Measurements from ENCODE around the gene C16orf46. TPM values are rescaled to one million over a fixed set of nuclear protein-coding genes. Genes with fewer than 3 reads are reported as not detected.

The C16orf46 gene
- 0.51 TPM in 1 of 2 replicates, not detected in the other for total RNA-seq
- 0.24 and 0.33 TPM in 2 replicates for polyA plus RNA-seq
- polyA plus RNA-seq (2012), result 0.14 and 0.15 TPM in 2 replicates
- polyA minus RNA-seq (ENCODE audit: low replicate concordance), result not detected in 2 replicates

GRCh38 chr16:81077076-81077940 lies at the start of gene C16orf46:
TSS of gene C16orf46 (minus strand) at chr16:81077238. CDS start at chr16:81063955, 13,283 bp downstream.
- DNase-seq (ENCODE audit: low read depth in 2 of 2), result peak; percentile 95 to 96
- H3K4me2 ChIP-seq (ENCODE audit: extremely low read depth, insufficient read depth, low read length), result peak within 1 kb of the TSS; percentile 100
- H3K36me3 ChIP-seq (ENCODE audit: control insufficient read depth, insufficient read depth, low read length), result no peaks in the 10 kb centered on the region
- H3K27ac ChIP-seq (ENCODE audit: insufficient read depth, low read length), result peak within 1 kb of the TSS; percentile 97
- H3K79me2 ChIP-seq (ENCODE audit: control insufficient read depth, insufficient read depth, low read length), result no peaks in the 10 kb centered on the region
- H4K20me1 ChIP-seq (ENCODE audit: control insufficient read depth, extremely low read depth, insufficient read depth, low read length), result no peaks in the 10 kb centered on the region
- peak within 1 kb of the TSS; percentile 97 for H2AFZ ChIP-seq (ENCODE audit: low read length)
- H3K9me3 ChIP-seq (ENCODE audit: control insufficient read depth, insufficient read depth, low read depth, low read length), result no peaks in the 10 kb centered on the region
- peak within 1 kb of the TSS; percentile 66 to 89 (median 82) for H3K4me3 ChIP-seq (replicated peaks in 1 of 4; ENCODE audit: control extremely low read depth in 1 of 4, insufficient read depth in 1 of 4, low read depth in 3 of 4, low read length in 4 of 4)
- H3K4me1 ChIP-seq (ENCODE audit: control insufficient read depth, extremely low read depth, insufficient read depth, low read length), result peaks cover 2% of the 10 kb centered on the region
- peak within 1 kb of the TSS; percentile 92 for H3K9ac ChIP-seq (ENCODE audit: insufficient read depth, low read length)
- TF ChIP-seq CTCF (conservative IDR thresholded peaks at IDR 0.05 in 1 of 2, IDR thresholded peaks at IDR 0.05 in 1 of 2; ENCODE audit: low read depth in 1 of 2, low read length in 2 of 2), result no peak
- TF ChIP-seq EZH2 (IDR thresholded peaks at IDR 0.05; ENCODE audit: low read length, missing control alignments), result no peak
- H3K27me3 ChIP-seq (ENCODE audit: control insufficient read depth, insufficient read depth, low read length), result no peaks in the 10 kb centered on the region

DNA sequence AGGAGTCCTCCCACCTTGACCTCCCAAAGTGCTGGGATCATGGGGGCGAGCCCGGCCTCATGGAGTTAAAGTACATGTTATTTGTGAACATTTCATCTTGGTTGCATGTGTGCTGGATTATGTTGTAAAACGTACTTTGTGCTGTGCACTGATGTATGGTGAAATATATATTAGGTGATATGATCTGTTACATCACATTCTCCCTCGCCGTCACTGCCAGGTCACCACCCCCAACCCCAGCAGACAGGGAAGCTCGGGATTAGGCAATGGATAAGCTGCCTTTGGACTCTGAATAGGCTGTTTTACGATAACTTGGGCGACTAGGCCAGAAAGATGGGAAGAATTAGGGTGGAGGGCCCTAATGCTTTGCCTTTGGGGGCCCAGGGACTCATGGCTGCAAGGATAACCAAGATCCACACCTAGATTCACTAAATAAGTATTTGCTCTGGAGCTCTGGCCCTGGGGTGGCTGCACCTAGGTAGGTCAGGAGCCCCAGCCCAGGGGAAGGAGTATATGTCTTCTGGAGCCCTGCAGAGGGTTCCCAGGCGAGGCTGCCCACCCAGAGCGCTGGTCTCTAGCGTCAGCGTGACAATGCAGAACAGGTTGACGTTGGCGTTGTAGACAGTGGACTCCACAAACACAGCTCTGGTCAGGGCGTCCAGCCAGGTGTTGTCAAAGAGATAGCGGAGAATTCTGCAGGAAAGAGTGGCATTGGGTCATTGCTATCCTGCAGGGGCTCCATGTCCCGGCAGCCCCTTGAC lies 46.2 kb upstream of the C16orf46 start:
- H3K4me1 ChIP-seq (ENCODE audit: control insufficient read depth, extremely low read depth, insufficient read depth, low read length), result no peaks in the 10 kb centered on the region
- H3K9ac ChIP-seq (ENCODE audit: insufficient read depth, low read length), result no peak overlapping the region
- TF ChIP-seq CTCF (conservative IDR thresholded peaks at IDR 0.05 in 1 of 2, IDR thresholded peaks at IDR 0.05 in 1 of 2; ENCODE audit: low read depth in 1 of 2, low read length in 2 of 2) (no peak), EZH2 (IDR thresholded peaks at IDR 0.05; ENCODE audit: low read length, missing control alignments) (no peak)
- DNase-seq (ENCODE audit: low read depth in 2 of 2), result no peak
- H3K9me3 ChIP-seq (ENCODE audit: control insufficient read depth, insufficient read depth, low read depth, low read length), result no peaks in the 10 kb centered on the region
- H3K79me2 ChIP-seq (ENCODE audit: control insufficient read depth, insufficient read depth, low read length), result no peaks in the 10 kb centered on the region
- H3K27ac ChIP-seq (ENCODE audit: insufficient read depth, low read length), result no peak overlapping the region
- no peak overlapping the region for H3K4me2 ChIP-seq (ENCODE audit: extremely low read depth, insufficient read depth, low read length)
- no peaks in the 10 kb centered on the region for H4K20me1 ChIP-seq (ENCODE audit: control insufficient read depth, extremely low read depth, insufficient read depth, low read length)
- no peak overlapping the region for H3K4me3 ChIP-seq (replicated peaks in 1 of 4; ENCODE audit: control extremely low read depth in 1 of 4, insufficient read depth in 1 of 4, low read depth in 3 of 4, low read length in 4 of 4)
- H2AFZ ChIP-seq (ENCODE audit: low read length), result no peak overlapping the region
- H3K36me3 ChIP-seq (ENCODE audit: control insufficient read depth, insufficient read depth, low read length), result no peaks in the 10 kb centered on the region
- H3K27me3 ChIP-seq (ENCODE audit: control insufficient read depth, insufficient read depth, low read length), result no peaks in the 10 kb centered on the region

- H3K4me3 ChIP-seq (replicated peaks in 1 of 4; ENCODE audit: control extremely low read depth in 1 of 4, insufficient read depth in 1 of 4, low read depth in 3 of 4, low read length in 4 of 4), result no peak overlapping the region
Observed at GRCh38 chr16:81121474-81121990, 44.5 kb upstream of the C16orf46 start.

More at GRCh38 chr16:81121474-81121990, 44.5 kb upstream of the C16orf46 start:
- H3K79me2 ChIP-seq (ENCODE audit: control insufficient read depth, insufficient read depth, low read length), result no peaks in the 10 kb centered on the region
- no peak overlapping the region for H3K9ac ChIP-seq (ENCODE audit: insufficient read depth, low read length)
- no peak for TF ChIP-seq CTCF (conservative IDR thresholded peaks at IDR 0.05 in 1 of 2, IDR thresholded peaks at IDR 0.05 in 1 of 2; ENCODE audit: low read depth in 1 of 2, low read length in 2 of 2)
- no peak for TF ChIP-seq EZH2 (IDR thresholded peaks at IDR 0.05; ENCODE audit: low read length, missing control alignments)
- H3K4me1 ChIP-seq (ENCODE audit: control insufficient read depth, extremely low read depth, insufficient read depth, low read length), result no peaks in the 10 kb centered on the region
- no peak for DNase-seq (ENCODE audit: low read depth in 2 of 2)
- no peaks in the 10 kb centered on the region for H4K20me1 ChIP-seq (ENCODE audit: control insufficient read depth, extremely low read depth, insufficient read depth, low read length)
- no peak overlapping the region for H3K4me2 ChIP-seq (ENCODE audit: extremely low read depth, insufficient read depth, low read length)
- H3K27ac ChIP-seq (ENCODE audit: insufficient read depth, low read length), result no peak overlapping the region
- H2AFZ ChIP-seq (ENCODE audit: low read length), result no peak overlapping the region
- no peaks in the 10 kb centered on the region for H3K9me3 ChIP-seq (ENCODE audit: control insufficient read depth, insufficient read depth, low read depth, low read length)
- no peaks in the 10 kb centered on the region for H3K27me3 ChIP-seq (ENCODE audit: control insufficient read depth, insufficient read depth, low read length)
- H3K36me3 ChIP-seq (ENCODE audit: control insufficient read depth, insufficient read depth, low read length), result no peaks in the 10 kb centered on the region

All from fibroblast of lung (primary cell).